GM18517 (cell line): Measurements from ENCODE around the gene GNL2.
"Not testable (repeated sequence)": the region's sequence is repeated elsewhere in the genome, so short reads cannot be mapped to it uniquely, and the experiment has no call there.

ENCODE experiments used
- ATAC-seq: cut with Tn5 transposase; IDR thresholded peaks from one replicate; pipeline ENCODE4 v1.9.1; 2021; ENCODE audit warnings: mild to moderate bottlenecking, moderate library complexity; ENCODE audit not compliant: unreplicated experiment

GNL2 gene

GRCh38 chr1:37560401-37561132, 35.2 kb downstream of the GNL2 start:
- ATAC-seq = no peak

DNA sequence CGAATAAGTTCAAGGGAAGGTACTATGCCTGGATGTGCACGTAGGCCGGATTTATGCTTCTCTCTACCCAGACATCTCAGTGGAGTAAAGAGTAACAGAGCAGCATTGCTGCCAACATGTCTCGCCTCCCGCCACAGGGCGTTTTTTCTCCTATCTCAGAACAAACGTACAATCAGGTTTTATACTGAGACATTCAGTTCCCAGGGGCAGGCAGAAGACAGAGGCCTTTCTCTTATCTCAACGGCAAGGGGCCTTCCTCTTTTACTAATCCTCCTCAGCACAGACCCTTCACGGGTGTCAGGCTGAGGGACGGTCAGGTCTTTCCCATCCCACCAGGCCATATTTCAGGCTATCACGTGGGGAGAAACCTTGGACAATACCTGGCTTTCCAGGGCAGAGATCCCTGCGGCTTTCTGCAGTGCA, 35.8 kb downstream of the GNL2 start:
- not testable (repeated sequence) for ATAC-seq

DNA sequence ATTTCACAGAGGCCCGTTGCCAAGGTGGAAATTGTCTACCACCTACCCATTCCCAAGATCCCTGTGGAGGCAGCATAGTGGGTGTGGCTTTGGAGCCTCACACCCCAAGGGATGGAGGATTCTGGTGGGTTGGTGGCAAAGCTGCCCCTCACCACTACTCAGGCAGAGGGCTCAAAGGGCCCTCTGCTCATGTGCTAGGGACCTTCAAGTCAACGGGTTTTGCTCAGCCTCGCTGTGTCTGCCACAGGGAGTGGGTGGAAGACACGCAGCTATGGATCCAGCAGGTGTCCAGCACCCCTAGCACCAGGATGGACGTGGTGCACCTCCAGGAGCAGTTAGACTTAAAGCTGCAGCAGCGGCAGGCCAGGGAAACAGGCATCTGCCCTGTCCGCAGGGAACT, 36.7 kb downstream of the GNL2 start:
- ATAC-seq = no peak

- no peak for ATAC-seq
These were observed 37.3 kb downstream of the GNL2 start for GRCh38 chr1:37558411-37558810.

DNA sequence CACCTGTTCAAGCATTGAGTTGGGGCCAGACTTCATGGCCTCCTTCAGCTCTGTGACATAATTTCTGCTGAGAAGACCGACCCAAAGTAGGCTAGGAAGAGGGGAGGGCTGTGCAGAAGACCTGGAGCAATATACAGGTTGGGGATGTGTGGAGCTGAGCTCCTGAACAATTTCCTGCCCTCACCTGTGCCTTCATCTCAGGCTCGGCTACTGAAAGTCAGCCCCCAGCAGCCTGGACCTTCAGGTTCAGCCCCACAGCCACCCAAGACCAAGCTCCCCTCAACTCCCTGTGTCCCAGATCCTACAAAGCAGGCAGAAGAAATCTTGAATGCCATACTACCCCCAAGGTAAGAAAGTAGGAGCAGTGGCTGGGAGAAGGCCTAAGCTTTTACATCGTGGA, 38.3 kb downstream of the GNL2 start:
- no peak for ATAC-seq

DNA sequence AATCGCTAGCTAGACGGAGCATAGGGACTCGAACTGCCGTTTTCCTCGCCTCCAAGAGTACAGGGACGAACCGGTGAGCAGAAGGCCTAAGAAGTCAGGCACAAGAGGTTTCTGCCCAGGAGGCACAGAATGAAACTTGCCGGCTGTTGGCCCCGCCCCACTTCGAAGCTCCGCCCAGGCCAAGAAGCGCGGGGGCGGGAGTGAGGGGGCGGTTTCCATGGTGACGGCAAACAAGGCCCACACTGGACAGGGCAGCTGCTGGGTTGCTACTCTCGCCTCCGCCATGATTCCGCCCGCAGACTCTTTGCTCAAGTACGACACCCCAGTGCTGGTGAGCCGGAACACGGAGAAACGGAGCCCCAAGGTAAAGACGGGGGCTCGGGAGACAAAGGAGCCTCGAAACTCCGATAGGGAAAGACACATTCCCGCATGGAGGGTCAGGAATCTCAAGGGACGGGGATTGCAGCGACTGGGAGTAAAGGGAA, 39.0 kb downstream of the GNL2 start, which contains the start of gene DNALI1:
TSS of gene DNALI1 (plus strand) at position 229 of the 485 bp plus-strand sequence. CDS start at position 284, 55 bp downstream.
- no peak for ATAC-seq

- peak; percentile 81 for ATAC-seq
These were observed 41.6 kb downstream of the GNL2 start, which contains the start of gene SNIP1 for GRCh38 chr1:37553927-37554808. TSS of gene SNIP1 (minus strand) at chr1:37554293. CDS start at chr1:37554229, 64 bp downstream.

GRCh38 chr1:37553598-37553926, 42.2 kb downstream of the GNL2 start:
- ATAC-seq = no peak

DNA sequence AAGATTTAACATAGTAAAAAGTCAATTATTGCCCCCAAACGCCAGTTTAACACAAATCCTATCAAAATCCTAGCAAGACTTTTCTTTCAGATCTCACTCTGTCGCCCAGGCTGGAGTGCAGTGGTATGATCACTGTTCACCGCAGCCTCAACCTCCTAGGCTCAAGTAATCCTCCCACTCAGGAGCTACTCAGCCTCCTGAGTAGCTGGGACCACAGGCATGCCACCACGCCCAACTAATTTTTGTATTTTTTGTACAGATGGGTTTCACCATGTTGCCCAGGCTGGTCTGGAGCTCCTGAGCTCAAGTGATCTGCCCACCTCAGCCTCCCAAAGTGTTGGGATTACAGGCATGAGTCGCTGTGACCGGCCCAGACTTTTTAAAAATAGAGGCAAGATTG, 46.4 kb downstream of the GNL2 start:
- no peak for ATAC-seq

GRCh38 chr1:37545019-37545418, 50.7 kb downstream of the GNL2 start:
- ATAC-seq = no peak

DNA sequence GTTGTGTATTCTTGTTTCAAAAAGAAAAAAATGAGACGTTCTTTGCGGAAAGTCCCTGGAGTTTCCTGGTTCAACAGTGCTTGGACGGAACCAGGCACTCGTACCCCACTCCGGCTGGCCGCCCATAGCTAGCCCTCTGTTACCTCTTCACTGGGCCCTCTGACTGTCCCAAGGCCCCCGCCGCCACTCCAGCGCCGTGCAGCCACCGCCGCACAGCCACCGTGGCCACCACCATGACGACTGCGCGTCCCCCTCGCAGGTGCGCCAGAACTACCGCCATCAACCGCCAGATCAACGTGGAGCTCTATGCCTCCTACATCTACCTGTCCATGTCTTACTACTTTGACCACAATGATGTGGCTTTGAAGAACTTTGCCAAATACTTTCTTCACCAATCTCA, 51.2 kb downstream of the GNL2 start:
- no peak for ATAC-seq

DNA sequence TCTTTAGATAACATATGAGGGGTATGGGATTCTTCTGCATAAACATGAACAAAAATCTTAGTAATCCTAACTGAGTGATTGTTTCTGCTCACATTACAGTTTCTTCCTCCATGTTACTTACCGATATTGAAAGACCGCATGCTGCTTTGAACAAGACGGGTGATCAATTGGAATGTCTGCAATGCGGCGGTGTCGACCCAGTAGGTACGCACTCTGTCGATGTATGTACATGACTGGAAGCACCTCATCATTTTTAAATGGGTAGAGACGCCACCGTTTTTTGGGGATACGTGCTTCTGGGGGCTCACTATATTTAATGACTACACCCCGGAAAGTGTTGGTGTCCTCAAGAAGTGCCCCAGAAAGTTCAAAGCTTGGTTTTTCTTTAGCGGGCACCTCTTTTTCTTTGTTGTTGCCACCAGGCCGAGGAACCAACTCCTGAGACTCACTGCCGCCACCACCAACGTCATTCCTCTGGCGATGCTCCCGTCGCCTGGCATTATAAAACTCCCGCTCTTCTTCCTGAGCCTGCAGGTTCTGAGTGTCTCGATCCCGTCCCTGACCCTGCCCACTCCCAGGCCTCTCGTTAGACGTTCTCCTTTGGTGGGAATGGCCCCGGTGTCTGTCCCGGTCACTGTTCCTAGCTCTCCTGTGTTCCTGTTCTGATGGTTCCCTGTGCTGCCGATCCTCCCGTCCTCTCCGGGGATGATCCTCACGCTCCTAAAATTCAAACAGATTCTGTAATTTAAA, 55.5 kb downstream of the GNL2 start:
- ATAC-seq = no peak

- ATAC-seq = not testable (repeated sequence)
These were observed 56.6 kb downstream of the GNL2 start for GRCh38 chr1:37539154-37539553.

- ATAC-seq = no peak
These were observed 58.4 kb downstream of the GNL2 start for GRCh38 chr1:37537378-37537777.

DNA sequence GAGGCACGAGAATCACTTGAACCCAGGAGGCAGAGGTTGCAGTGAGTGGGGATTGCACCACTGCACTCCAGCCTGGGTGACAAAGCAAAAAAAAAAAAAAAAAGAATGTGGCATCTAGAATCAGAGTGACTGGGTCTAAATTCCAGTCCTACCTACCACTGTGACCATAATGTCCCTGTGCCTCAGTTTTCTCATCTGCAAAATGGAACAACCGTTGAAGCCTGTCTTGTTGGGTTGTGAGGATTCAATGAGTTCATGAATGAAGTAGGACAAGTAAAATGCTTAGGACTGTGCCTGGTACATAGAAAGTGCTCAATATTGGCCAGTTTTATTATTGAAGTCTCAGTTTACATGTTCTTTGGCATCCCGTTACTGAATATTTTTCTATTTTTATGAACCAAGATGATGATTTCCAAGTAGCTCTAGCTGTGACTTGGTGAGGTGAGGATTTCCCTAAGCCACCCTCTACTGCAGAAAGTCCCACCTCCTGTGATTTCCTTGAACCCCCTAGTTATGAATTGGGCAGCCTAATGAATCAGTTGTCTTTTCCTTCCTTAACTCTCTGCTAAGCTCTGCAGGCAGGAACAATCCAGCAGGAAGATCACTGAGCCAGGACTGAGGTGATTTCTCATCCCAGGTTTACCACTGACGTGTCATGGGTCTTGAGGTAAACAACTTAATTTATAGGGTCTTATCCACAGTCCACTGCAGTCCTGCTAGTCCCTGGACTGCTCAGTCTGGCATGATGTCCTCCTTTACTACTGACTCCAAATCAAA, 62.2 kb downstream of the GNL2 start:
- ATAC-seq = no peak

GRCh38 chr1:37532418-37533156, 63.1 kb downstream of the GNL2 start:
- not testable (repeated sequence) for ATAC-seq

GRCh38 chr1:37529888-37530287, 65.8 kb downstream of the GNL2 start:
- not testable (repeated sequence) for ATAC-seq

DNA sequence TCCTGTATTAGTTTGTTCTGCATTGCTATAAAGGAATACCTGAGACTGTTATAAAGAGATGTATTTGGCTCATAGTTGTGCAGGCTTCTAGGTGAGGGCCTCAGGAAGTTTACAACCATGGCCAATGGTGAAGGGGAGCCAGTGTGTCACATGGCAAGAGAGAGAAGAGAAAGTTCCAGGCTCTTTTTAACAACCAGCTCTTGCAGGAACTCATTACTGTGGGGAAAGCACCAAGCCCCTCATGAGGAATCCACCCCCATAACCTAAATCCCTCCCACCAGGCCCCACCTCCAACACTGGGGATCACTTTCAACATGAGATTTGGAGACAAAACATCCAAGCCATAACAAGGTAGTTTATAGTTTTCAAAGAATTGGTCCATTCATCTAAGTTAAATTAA, 76.1 kb downstream of the GNL2 start:
- ATAC-seq = no peak

DNA sequence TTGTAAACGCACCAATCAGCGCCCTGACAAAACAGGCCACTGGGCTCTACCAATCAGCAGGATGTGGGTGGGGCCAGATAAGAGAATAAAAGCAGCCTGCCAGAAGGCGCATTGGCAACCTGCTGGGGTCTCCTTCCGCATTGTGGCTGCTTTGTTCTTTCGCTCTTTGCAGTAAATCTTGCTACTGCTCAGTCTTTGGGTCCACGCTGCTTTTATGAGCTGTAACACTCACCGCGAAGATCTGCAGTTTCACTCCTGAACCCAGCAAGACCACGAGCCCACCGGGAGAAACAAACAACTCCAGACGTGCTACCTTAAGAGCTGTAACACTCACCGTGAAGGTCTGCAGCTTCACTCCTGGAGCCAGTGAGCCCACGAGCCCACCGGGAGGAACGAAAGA, 76.8 kb downstream of the GNL2 start:
- ATAC-seq = not testable (repeated sequence)

DNA sequence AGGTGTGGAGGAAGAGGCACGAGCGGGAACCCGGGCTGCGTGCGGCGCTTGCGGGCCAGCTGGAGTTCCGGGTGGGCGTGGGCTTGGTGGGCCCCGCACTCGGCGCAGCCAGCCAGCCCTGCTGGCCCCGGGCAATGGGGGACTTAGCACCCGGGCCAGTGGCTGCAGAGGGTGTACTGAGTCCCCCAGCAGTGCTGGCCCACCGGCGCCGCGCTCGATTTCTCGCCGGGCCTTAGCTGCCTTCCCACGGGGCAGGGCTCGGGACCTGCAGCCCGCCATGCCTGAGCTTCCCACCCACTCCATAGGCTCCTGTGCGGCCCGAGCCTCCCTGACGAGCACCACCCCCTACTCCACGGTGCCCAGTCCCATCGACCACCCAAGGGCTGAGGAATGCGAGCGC, 77.5 kb downstream of the GNL2 start:
- ATAC-seq = not testable (repeated sequence)
